Activated CD8-positive, alpha-beta T cell treated with anti-CD3 and anti-CD28 coated beads, Interleukin-2, amount 10 ng/mL, durations not matched to agents 7 days and 5 days (primary cell): ENCODE results near the gene ZC3H18. TPM values are rescaled to one million over a fixed set of nuclear protein-coding genes. Genes with fewer than 3 reads are reported as not detected.

Experiments used
- ATAC-seq: fragments of 150-1000 bp; cut with Tn5 transposase; one replicate; pipeline ENCODE4 v1.10.0; 2021; ENCODE audit warnings: moderate library complexity
- CTCF ChIA-PET: fragments of 350-600 bp; sonication (Branson Sonifier 250); formaldehyde crosslinking; loops from one replicate; lab custom pipeline; 2021; ENCODE audit warnings: antibody characterized with exemption; lab: Charles Lee
- POLR2A ChIA-PET: fragments of 350-600 bp; sonication (Branson Sonifier 250); formaldehyde crosslinking; loops from one replicate; lab custom pipeline; 2021; ENCODE audit warnings: antibody characterized with exemption; lab: Charles Lee
- DNase-seq: peaks from one replicate; pipeline ENCODE4 v3.0.0-alpha.2; 2020
- H3K27ac Mint-ChIP-seq: one replicate; pipeline ENCODE4 v1.8.0; 2021; ENCODE audit warnings: mild to moderate bottlenecking, mixed read lengths
- H3K27me3 Mint-ChIP-seq: one replicate; pipeline ENCODE4 v1.8.0; 2021; ENCODE audit warnings: low read depth, mixed read lengths
- H3K36me3 Mint-ChIP-seq: one replicate; pipeline ENCODE4 v1.8.0; 2021; ENCODE audit warnings: low read depth, mixed read lengths
- H3K4me1 Mint-ChIP-seq: one replicate; pipeline ENCODE4 v1.8.0; 2021; ENCODE audit warnings: low read depth, mixed read lengths
- H3K4me3 Mint-ChIP-seq: one replicate; pipeline ENCODE4 v1.8.0; 2021; ENCODE audit warnings: mild to moderate bottlenecking, mixed read lengths
- H3K9me3 Mint-ChIP-seq: one replicate; pipeline ENCODE4 v1.8.0; 2022; ENCODE audit warnings: mixed read lengths; ENCODE audit not compliant: insufficient read depth
- total RNA-seq, 2 experiments: library from RNA; stranded (reverse); gene quantifications; one replicate each; pipeline ENCODE4 v1.2.3, GENCODE V29; 2021

ZC3H18 gene
- total RNA-seq, 2 experiments from 2014 or later: 80.9 to 90.0 TPM

DNA sequence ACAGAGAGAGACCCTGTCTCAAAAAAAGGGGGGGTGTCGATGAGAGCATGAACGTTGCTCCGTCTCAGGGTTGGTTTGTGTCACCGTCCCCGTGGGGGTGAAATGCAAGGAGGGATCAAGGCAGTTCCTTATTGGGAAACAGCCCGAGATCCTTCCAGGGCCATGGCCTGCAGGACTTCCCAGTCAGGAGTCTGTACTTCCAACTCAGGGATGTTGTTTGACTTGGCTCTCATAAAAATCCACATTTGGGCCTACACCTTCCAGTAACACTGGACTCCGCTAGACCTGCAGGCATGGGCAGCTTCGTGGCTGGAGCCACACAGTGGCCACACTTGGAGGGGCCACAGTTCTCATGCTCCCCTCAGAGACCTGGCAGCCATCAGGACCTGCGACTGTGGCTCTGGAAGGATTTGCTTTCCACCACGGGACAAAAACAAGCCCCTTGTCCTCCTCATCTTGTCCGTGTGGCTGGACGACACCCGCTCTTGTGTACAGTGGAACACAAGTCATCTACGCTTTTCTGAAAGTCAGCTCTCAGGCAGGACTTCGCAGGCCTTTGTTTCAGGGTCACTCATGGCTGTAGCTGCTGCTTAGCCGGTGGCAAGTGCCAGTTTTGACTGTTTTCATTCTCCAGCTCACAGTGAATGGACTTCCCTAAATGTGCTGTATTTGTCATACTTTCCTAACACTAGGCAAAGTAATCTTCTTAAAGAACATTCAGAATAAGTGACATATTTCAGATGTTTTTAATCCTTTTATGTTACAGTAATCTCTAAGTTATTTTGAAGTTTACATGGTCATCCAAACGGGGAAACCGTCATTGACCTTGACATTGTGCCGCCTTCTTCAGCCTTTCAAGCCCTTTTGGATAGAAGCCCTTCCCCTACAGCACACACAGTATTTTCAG lies 44.0 kb downstream of the ZC3H18 start:
- H3K9me3 Mint-ChIP-seq: no peaks in the 10 kb centered on the region
- H3K36me3 Mint-ChIP-seq: peaks cover 37% of the 10 kb centered on the region
- ChIA-PET POLR2A (interaction anchor here (0.6 kb wide), 1 partner anchor 931 kb away, joined by 5 read pairs; no protein-coding TSS in a partner anchor), CTCF (no interaction called here)
- H3K4me3 Mint-ChIP-seq: no peak overlapping the region
- H3K27me3 Mint-ChIP-seq: no peaks in the 10 kb centered on the region
- peaks cover 11% of the 10 kb centered on the region for H3K4me1 Mint-ChIP-seq
- no peak for ATAC-seq
- no peak for DNase-seq
- H3K27ac Mint-ChIP-seq: peak overlapping the region; percentile 20

DNA sequence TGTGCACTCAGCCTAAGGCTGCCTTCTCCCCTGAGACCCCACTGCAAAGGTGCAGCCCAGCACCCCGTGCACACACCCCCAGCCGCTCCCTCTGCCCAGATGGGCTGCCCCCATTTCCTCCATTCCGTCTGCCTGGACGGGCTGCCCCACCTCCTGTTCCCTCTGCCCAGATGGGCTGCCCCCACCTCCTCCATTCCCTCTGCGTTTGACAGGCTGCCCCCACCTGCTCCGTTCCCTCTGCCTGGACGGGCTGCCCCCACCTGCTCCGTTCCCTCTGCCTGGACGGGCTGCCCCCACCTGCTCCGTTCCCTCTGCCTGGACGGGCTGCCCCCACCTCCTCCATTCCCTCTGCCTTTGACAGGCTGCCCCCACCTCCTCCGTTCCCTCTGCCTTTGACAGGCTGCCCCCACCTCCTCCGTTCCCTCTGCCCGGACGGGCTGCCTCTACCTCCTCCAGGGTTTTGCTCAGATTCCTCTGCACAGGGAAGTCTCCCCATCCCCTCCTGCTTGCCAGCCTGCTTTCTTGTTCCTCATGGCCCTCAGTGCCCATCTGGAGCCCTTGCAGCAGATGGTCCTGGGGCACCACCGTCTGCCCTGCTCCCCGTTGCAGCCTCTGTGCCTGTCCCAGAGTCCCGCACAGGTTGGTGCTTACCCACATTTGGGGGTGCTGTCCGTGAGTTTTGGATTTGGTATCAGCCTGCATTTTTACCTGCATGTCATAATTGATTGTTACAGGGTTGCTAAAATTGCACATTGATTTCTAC lies 44.8 kb downstream of the ZC3H18 start:
- ATAC-seq (no peak), DNase-seq (no peak)
- Mint-ChIP-seq H3K4me1 (peaks cover 20% of the 10 kb centered on the region), H3K36me3 (peaks cover 35% of the 10 kb centered on the region), H3K9me3 (no peaks in the 10 kb centered on the region), H3K27me3 (no peaks in the 10 kb centered on the region), H3K27ac (peak overlapping the region; percentile 20), H3K4me3 (no peak overlapping the region)
- CTCF ChIA-PET: no interaction called here
- POLR2A ChIA-PET: no interaction called here

DNA sequence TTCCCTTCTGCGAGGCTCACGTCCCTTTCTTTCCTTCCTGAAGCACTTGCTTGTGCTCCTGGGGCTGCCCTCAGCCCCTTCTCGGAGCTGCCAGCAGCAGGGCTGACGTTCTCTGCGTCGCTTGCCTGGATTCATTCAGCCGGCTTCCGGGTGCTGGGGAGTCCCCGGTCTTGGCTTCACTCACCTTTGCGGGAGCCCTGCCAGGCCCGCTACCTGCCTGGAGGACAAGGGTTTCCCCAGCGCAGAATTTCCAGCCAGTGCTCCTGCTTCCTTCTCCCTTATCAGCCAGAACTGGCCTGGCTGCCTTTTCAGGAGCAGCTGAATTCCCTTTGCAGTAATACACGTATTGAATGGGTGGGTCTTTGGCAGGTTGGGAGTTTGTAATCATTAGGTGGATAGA lies 46.1 kb downstream of the ZC3H18 start:
- H3K9me3 Mint-ChIP-seq: no peaks in the 10 kb centered on the region
- H3K4me1 Mint-ChIP-seq: peaks cover 30% of the 10 kb centered on the region
- no peaks in the 10 kb centered on the region for H3K27me3 Mint-ChIP-seq
- H3K27ac Mint-ChIP-seq: no peak overlapping the region
- ChIA-PET CTCF (no interaction called here), POLR2A (interaction anchor here (1.6 kb wide), 1 partner anchor 21 kb away, joined by 5 read pairs; no protein-coding TSS in a partner anchor)
- peaks cover 32% of the 10 kb centered on the region for H3K36me3 Mint-ChIP-seq
- no peak for DNase-seq
- no peak for ATAC-seq
- no peak overlapping the region for H3K4me3 Mint-ChIP-seq

DNA sequence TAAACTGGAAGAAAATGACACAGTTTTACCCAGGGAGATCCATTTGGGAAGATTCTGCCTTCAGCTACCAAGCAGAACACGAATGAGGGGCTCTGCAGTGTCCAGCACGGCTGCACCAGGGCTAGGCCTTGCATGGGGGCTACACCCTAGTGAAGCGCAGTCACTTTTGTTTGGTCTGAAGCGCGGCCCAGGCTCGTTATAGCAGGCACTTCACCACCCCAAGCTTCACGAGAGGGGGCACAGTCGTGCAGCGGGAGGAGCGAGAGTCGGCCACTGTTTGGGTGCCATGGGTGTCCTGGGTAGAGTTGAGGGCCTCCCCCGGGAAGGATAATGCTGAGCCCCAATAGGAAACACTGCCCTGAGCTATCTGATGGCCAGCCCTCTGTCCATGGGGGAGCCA lies 46.5 kb downstream of the ZC3H18 start:
- DNase-seq (no peak), ATAC-seq (no peak)
- Mint-ChIP-seq H3K9me3 (no peaks in the 10 kb centered on the region), H3K4me1 (peaks cover 30% of the 10 kb centered on the region), H3K36me3 (peaks cover 30% of the 10 kb centered on the region), H3K4me3 (no peak overlapping the region), H3K27me3 (no peaks in the 10 kb centered on the region), H3K27ac (no peak overlapping the region)
- ChIA-PET POLR2A (interaction anchor here (1.6 kb wide), 1 partner anchor 20 kb away, joined by 5 read pairs; no protein-coding TSS in a partner anchor), CTCF (no interaction called here)

DNA sequence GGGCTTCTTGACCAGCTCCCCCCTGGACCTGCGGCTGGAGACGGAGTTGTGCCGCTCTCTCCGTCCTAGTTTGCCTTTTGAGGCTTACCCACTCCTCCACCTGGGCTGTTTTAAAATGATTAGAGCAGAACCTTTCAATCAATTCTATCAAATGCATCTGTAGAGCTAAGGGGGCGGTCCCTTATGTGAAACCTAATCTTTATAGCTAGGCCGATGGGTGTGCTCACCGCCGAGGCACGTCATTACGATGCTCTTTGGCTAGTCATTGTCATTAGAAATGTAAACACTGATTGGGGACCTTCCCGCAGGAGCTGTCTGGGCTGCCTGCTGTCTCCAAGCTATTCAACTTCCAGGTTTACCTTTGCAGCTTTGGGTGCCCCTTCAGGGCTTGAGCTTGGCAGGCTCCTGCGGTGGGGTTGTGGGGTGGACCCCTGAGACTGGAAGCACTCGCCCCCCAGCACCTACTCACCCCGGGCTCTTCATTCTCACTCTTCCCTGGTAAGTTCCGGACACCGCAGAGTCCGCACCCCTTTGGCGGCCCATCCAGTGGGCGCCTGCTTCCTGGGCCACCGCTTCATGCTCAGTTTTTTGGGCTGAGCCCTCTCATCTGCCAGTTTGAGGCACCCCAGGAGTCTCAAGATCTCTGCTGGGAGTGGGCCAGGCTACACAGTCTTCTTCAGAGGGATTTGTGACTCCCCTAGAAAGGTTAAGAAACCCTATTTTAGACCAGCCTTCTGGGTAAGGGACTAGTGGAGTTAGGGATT lies 47.2 kb downstream of the ZC3H18 start:
- peaks cover 33% of the 10 kb centered on the region for H3K36me3 Mint-ChIP-seq
- DNase-seq: no peak
- ChIA-PET POLR2A (interaction anchor here (1.6 kb wide), 1 partner anchor 20 kb away, joined by 5 read pairs; no protein-coding TSS in a partner anchor), CTCF (interaction anchor here (1.4 kb wide), 1 partner anchor 126 kb away, joined by 3 read pairs; no protein-coding TSS in a partner anchor)
- no peak for ATAC-seq
- peaks cover 33% of the 10 kb centered on the region for H3K4me1 Mint-ChIP-seq
- no peak overlapping the region for H3K4me3 Mint-ChIP-seq
- peak overlapping the region; percentile 7 for H3K27ac Mint-ChIP-seq
- H3K27me3 Mint-ChIP-seq: no peaks in the 10 kb centered on the region
- H3K9me3 Mint-ChIP-seq: no peaks in the 10 kb centered on the region

DNA sequence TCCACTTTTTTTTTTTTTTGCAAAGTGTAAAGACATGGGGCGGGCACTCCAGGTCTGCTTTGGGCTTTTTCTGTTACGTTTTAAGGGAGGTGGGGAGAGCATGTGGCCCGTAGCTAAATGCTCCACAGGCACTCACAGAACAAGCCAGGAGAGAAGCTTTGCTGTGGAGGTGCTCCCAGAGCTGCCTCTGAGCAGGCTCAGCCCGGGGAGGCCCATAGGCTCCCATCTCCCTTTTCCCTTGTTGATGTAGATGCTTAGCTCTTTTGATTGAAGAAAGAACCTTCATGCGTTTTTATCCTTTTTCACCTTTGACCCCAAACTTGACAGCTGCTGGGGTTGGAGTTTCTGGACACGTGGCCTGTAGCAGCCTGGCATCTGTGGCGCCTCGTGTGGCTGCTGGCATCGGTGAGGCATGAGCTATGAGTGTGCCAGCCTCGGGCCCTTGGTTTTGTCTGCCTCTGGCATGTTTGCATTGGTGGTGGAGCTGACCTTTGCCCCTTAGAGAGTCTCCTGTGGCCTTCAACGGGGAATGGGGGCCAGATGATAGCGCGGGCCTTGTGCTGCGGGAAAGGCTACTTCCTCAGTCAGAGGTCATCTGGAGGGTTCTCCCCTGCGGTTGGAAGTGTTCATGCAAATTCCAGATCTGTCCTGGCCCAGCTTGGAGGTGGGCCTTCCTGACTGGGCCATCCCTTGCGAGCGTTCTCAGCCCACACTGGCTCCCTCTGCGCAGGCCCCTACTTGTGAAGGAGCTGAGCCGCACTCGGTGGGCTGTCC lies 48.2 kb downstream of the ZC3H18 start:
- ATAC-seq (no peak), DNase-seq (no peak)
- Mint-ChIP-seq H3K36me3 (peaks cover 35% of the 10 kb centered on the region), H3K4me3 (no peak overlapping the region), H3K27ac (peak overlapping the region; percentile 91), H3K27me3 (no peaks in the 10 kb centered on the region), H3K4me1 (peaks cover 33% of the 10 kb centered on the region), H3K9me3 (no peaks in the 10 kb centered on the region)
- ChIA-PET POLR2A (interaction anchor here (0.6 kb wide), 1 partner anchor 9 kb away, joined by 3 read pairs; no protein-coding TSS in a partner anchor), CTCF (interaction anchor here (1.4 kb wide), 1 partner anchor 125 kb away, joined by 3 read pairs; no protein-coding TSS in a partner anchor)

DNA sequence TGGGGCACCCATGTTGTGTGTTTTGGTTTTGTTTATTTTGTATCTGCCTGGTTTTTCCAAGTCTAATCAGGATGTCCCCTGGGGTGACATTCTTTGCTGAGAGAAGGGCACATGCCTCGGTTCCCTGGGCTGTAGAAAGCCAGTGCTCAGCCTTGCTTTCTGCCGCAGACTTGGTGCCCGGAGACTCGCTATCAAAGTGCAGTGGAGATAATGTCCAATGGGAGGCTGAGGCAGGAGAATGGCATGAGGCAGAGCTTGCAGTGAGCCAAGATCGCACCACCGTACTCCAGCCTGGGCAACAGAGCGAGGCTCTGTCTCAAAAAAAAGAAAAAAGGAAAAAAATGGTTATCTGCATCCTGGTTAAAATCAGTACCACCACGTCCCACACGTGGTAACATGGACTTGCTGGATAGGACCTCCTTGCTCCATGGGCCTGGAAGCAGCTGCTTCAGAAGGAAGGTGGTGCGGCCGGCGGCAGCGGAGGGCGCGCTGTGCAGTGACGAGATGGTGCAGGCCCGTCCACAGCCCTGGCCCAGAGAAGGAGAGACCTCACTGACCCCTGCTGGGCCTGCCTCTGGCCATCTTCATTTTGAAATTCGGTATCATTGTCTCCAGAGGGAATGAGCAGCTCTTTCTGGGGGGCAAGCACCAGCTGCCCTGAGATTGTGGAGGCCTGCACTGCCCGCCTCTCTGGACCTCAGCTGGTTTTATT lies 48.9 kb downstream of the ZC3H18 start:
- DNase-seq (no peak), ATAC-seq (no peak)
- ChIA-PET POLR2A (interaction anchor here (0.6 to 1.6 kb wide), 8 partner anchors 14 to 156 kb away, joined by 3 to 8 read pairs (median 4); partner anchors contain the start of genes CYBA and ZC3H18), CTCF (interaction anchor here (0.9 to 2.0 kb wide), 14 partner anchors 10 to 597 kb away, joined by 3 to 11 read pairs (median 4); partner anchors contain the start of genes GALNS, TRAPPC2L and ZC3H18)
- Mint-ChIP-seq H3K27ac (peak overlapping the region; percentile 91), H3K4me1 (peaks cover 33% of the 10 kb centered on the region), H3K9me3 (no peaks in the 10 kb centered on the region), H3K36me3 (peaks cover 39% of the 10 kb centered on the region), H3K27me3 (no peaks in the 10 kb centered on the region), H3K4me3 (no peak overlapping the region)

DNA sequence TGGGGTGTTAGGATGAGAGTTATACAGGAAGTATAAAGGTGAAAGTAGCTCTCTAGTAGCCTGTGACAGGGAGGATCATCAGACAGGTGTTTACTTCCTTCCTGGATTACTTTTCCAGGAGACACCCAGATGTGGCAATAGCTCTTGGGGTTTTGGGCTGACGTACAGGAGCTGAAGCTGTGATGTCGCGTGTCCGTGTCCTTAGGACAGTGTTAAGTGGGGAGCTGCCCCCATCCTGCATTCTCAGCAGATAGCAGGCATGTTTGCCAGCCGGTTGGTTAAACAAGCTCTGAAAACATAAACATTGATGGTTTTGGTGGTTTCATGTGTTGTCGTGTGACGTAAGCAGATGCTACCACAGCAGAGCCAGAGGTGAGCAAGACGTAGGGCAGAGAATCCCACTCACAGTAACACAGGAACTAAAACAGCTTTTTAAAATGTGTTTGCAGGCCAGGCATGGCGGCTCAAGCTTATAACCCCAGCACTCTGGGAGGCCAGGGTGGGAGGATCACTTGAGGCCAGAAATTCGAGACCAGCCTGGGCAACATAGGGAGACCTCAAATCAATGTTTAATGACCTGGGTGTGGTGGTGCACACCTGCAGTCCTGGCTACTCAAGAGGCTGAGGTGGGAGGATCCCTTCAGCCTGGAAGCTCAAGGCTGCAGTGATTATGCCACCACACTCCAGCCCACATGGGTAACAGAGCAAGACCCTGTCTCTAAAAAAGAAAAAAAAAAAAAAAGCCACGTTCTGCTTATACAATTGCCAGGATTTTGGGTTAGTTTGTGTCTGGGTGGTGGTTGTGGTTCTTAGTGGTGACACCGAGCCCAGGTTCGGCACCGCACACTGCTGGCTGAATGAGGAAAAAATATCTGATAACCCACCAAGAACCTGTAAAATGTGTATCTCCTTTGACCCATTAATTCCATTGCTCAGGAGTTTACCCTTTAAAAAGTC lies 49.9 kb downstream of the ZC3H18 start:
- DNase-seq: peak; percentile 86
- Mint-ChIP-seq H3K9me3 (no peaks in the 10 kb centered on the region), H3K36me3 (peaks cover 38% of the 10 kb centered on the region), H3K4me1 (peaks cover 33% of the 10 kb centered on the region), H3K4me3 (peak overlapping the region; percentile 55), H3K27me3 (no peaks in the 10 kb centered on the region), H3K27ac (peak overlapping the region; percentile 91)
- ChIA-PET POLR2A (interaction anchor here (0.6 to 1.6 kb wide), 11 partner anchors 11 to 158 kb away, joined by 3 to 8 read pairs (median 3); partner anchors contain the start of genes CYBA and ZC3H18), CTCF (interaction anchor here (0.9 to 2.0 kb wide), 16 partner anchors 11 to 596 kb away, joined by 3 to 11 read pairs (median 4); partner anchors contain the start of genes GALNS, TRAPPC2L and ZC3H18)
- peak; percentile 83 for ATAC-seq

DNA sequence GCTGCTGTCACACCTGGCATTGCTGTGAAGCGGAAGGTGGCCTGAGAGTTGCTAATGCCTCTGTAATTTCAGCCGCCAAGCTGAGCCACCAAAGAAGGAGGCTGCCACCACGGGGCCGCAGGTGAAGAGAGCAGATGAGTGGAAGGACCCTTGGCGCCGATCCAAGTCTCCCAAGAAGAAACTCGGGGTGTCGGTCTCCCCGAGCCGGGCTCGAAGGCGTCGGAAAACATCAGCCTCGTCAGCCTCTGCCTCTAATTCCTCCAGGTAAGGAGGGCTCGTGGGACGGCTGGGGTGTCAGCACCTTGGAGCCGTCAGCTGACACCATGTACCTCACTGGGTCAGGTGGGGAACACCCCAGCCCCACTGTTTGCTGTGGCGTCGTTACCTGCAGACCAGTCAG lies 51.9 kb downstream of the ZC3H18 start:
- DNase-seq (no peak), ATAC-seq (no peak)
- H3K27me3 Mint-ChIP-seq: no peaks in the 10 kb centered on the region
- H3K27ac Mint-ChIP-seq: no peak overlapping the region
- peaks cover 33% of the 10 kb centered on the region for H3K4me1 Mint-ChIP-seq
- no peaks in the 10 kb centered on the region for H3K9me3 Mint-ChIP-seq
- CTCF ChIA-PET: no interaction called here
- POLR2A ChIA-PET: no interaction called here
- peaks cover 46% of the 10 kb centered on the region for H3K36me3 Mint-ChIP-seq
- no peak overlapping the region for H3K4me3 Mint-ChIP-seq
